ENCODE measurements around the gene TBKBP1. TPM values are rescaled to one million over a fixed set of nuclear protein-coding genes. Genes with fewer than 3 reads are reported as not detected.

Gene TBKBP1
- total and polyA plus RNA-seq, 9 of the 15 experiments (the other 6 are each of a cell fraction or from before 2014, with no cell fraction given), result 0.03 to 15.6 (median 6.8) TPM

DNA sequence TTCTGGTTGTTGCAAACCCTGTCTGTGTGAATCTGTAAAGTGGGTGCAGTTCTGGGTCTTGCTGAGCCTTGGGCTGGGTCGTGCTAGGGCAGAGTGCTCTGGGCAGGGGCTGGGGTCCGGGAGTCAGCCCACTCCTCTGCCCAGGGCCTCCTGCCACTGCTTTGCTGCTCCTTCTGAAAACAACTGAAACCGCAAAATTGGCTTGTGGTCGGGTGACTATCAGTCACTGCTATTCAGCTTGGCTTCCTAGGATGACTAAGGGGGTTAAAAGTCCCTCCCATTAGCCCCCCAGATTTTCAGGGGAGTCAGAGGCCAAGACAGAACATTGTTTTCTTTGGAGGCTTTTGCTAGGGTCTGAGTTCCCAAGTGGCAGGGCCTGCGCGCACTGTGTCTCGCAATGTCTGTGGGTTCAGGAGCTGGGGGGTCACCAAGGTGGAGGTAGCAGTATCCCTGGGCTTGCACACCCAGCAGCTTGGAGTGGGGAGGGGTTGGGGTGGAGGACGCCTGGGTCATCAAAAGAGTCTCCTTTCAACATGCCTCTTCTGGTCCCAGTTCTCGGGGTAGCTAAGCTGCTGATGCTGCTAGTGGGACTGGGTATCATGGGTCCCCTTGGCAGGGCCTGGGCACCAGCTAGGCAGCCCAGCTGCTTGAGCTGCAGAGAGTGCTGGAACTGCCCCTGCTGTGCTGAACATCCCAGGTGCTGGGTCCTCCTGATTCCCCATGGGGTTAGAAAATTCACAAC is 25.6 kb downstream of the TBKBP1 start (continued):
- TF ChIP-seq HNRNPL (IDR thresholded peaks at IDR 0.05; ENCODE audit: low read depth, low read length) (no peak), RBM25 (IDR thresholded peaks at IDR 0.05; ENCODE audit: low read depth, low read length, severe bottlenecking) (no peak), ESRRB (CRISPR knock-in tag; IDR thresholded peaks at IDR 0.05; ENCODE audit: borderline replicate concordance) (no peak), NFIX (CRISPR knock-in tag; IDR thresholded peaks at IDR 0.05; ENCODE audit: low read depth) (no peak), CREBBP (IDR thresholded peaks at IDR 0.05; ENCODE audit: low read depth, low read length) (no peak), FOXM1 (IDR thresholded peaks at IDR 0.05; ENCODE audit: low read depth) (no peak), FOXM1 (CRISPR knock-in tag; IDR thresholded peaks at IDR 0.05; ENCODE audit: low read depth) (no peak), GATAD2A (IDR thresholded peaks at IDR 0.05) (no peak), CBX3 (IDR thresholded peaks at IDR 0.05; ENCODE audit: borderline replicate concordance in 1 of 2, low read length in 2 of 2) (no peak), ESRRA (IDR thresholded peaks at IDR 0.05; ENCODE audit: borderline replicate concordance, low read depth) (peak; percentile 80; the same call in 1 of the 2 replicates), ZBTB8A (IDR thresholded peaks at IDR 0.05; ENCODE audit: partially characterized antibody) (no peak), ZNF263 (CRISPR knock-in tag; IDR thresholded peaks at IDR 0.05; ENCODE audit: borderline replicate concordance) (no peak), ZFP30 (CRISPR knock-in tag; IDR thresholded peaks at IDR 0.05; ENCODE audit: borderline replicate concordance) (no peak), MCM2 (IDR thresholded peaks at IDR 0.05; ENCODE audit: low read depth) (no peak), DNMT1 (IDR thresholded peaks at IDR 0.05) (no peak), CBFB (CRISPR knock-in tag; IDR thresholded peaks at IDR 0.05) (peak; percentile 67; the same call in 1 of the 2 replicates), ZNF134 (CRISPR knock-in tag; conservative IDR thresholded peaks at IDR 0.05) (no peak), CHD2 (IDR thresholded peaks at IDR 0.05; ENCODE audit: low read depth, low read length) (no peak), HDAC1 (IDR thresholded peaks at IDR 0.05) (no peak), RCOR1 (IDR thresholded peaks at IDR 0.05; ENCODE audit: borderline replicate concordance in 1 of 2, low read depth in 2 of 2, low read length in 2 of 2) (peak; percentile 21 to 56; a peak in 2 of 4 replicates), TFAM (CRISPR knock-in tag; conservative IDR thresholded peaks at IDR 0.05) (no peak)
- TF ChIP-seq, protein P1, sequence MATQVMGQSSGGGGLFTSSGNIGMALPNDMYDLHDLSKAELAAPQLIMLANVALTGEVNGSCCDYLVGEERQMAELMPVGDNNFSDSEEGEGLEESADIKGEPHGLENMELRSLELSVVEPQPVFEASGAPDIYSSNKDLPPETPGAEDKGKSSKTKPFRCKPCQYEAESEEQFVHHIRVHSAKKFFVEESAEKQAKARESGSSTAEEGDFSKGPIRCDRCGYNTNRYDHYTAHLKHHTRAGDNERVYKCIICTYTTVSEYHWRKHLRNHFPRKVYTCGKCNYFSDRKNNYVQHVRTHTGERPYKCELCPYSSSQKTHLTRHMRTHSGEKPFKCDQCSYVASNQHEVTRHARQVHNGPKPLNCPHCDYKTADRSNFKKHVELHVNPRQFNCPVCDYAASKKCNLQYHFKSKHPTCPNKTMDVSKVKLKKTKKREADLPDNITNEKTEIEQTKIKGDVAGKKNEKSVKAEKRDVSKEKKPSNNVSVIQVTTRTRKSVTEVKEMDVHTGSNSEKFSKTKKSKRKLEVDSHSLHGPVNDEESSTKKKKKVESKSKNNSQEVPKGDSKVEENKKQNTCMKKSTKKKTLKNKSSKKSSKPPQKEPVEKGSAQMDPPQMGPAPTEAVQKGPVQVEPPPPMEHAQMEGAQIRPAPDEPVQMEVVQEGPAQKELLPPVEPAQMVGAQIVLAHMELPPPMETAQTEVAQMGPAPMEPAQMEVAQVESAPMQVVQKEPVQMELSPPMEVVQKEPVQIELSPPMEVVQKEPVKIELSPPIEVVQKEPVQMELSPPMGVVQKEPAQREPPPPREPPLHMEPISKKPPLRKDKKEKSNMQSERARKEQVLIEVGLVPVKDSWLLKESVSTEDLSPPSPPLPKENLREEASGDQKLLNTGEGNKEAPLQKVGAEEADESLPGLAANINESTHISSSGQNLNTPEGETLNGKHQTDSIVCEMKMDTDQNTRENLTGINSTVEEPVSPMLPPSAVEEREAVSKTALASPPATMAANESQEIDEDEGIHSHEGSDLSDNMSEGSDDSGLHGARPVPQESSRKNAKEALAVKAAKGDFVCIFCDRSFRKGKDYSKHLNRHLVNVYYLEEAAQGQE (IDR thresholded peaks at IDR 0.05; ENCODE audit: borderline replicate concordance), result no peak
- TF ChIP-seq, protein P1 (CRISPR knock-in tag; IDR thresholded peaks at IDR 0.05; ENCODE audit: low read depth), result no peak
